IMR-90 (cell line): ENCODE measurements around the gene WDR46. TPM values are rescaled to one million over a fixed set of nuclear protein-coding genes. Genes with fewer than 3 reads are reported as not detected.

ENCODE experiments used
- ATAC-seq: fragments of 200-7000 bp; cut with Tn5 transposase; 2 replicates; pipeline ENCODE4 v1.9.1; 2020; ENCODE audit warnings: low read depth, mild to moderate bottlenecking, moderate library complexity
- BruUV-seq: library from RNA; stranded (reverse); fragments of 400-500 nt; replicated peaks from 2 replicates; lab custom pipeline; 2021; lab: Mats Ljungman, UMichigan
- CTCF ChIA-PET: fragments of 300-600 bp; formaldehyde crosslinking; extraction: SDS; loops from one replicate; lab custom pipeline; 2021; ENCODE audit warnings: antibody characterized with exemption; lab: Yijun Ruan, JAX
- POLR2A ChIA-PET: fragments of 300-600 bp; sonication (Branson Sonifier 250); formaldehyde crosslinking; loops from one replicate; lab custom pipeline; 2022; ENCODE audit warnings: antibody characterized with exemption; ENCODE audit not compliant: unreplicated experiment; lab: Charles Lee
- DNase-seq: peaks from one replicate; pipeline ENCODE4 v3.0.0; 2013
- H2AFZ ChIP-seq: replicated peaks from 2 replicates; pipeline ENCODE3; 2013; ENCODE audit warnings: low read length, mild to moderate bottlenecking; ENCODE audit not compliant: poor library complexity
- H2AK5ac ChIP-seq: 2 replicates; pipeline ENCODE4 v1.6.1; 2013; ENCODE audit warnings: low read depth, low read length, inconsistent platforms
- H2AK9ac ChIP-seq: replicated peaks from 2 replicates; pipeline ENCODE3; 2013; ENCODE audit warnings: mild to moderate bottlenecking, low read depth, low read length, moderate library complexity; ENCODE audit not compliant: poor library complexity
- H2BK120ac ChIP-seq: 2 replicates; pipeline ENCODE4 v1.6.1; 2013; ENCODE audit warnings: low read depth, low read length, inconsistent platforms
- H2BK15ac ChIP-seq: 3 replicates; pipeline ENCODE4 v1.6.1; 2013; ENCODE audit warnings: low read depth, low read length, inconsistent platforms
- H2BK20ac ChIP-seq: 2 replicates; pipeline ENCODE4 v1.6.1; 2013; ENCODE audit warnings: low read depth, mild to moderate bottlenecking, inconsistent platforms, low read length, moderate library complexity
- H2BK5ac ChIP-seq: 2 replicates; pipeline ENCODE4 v1.6.1; 2013; ENCODE audit warnings: mild to moderate bottlenecking, low read depth, low read length, inconsistent platforms; ENCODE audit not compliant: poor library complexity, severe bottlenecking
- H3K14ac ChIP-seq: replicated peaks from 2 replicates; pipeline ENCODE4 v1.6.1; 2013; ENCODE audit warnings: low read depth, low read length, inconsistent platforms
- H3K18ac ChIP-seq: 2 replicates; pipeline ENCODE4 v1.6.1; 2013; ENCODE audit warnings: low read depth, low read length, control low read depth
- H3K23ac ChIP-seq: 2 replicates; pipeline ENCODE4 v1.6.1; 2013; ENCODE audit warnings: low read depth, low read length, inconsistent platforms
- H3K27ac ChIP-seq: 2 replicates; pipeline ENCODE4 v1.5.1; 2013; ENCODE audit warnings: mild to moderate bottlenecking, control low read depth, low read length; ENCODE audit not compliant: insufficient read depth
- H3K27me3 ChIP-seq: 2 replicates; pipeline ENCODE4 v1.6.1; 2013; ENCODE audit warnings: low read length; ENCODE audit not compliant: control insufficient read depth, insufficient read depth
- H3K36me3 ChIP-seq: 2 replicates; pipeline ENCODE4 v1.6.1; 2013; ENCODE audit warnings: low read length, mixed read lengths; ENCODE audit not compliant: control insufficient read depth, insufficient read depth
- H3K4ac ChIP-seq: 2 replicates; pipeline ENCODE4 v1.6.1; 2013; ENCODE audit warnings: low read depth, low read length, inconsistent platforms
- H3K4me1 ChIP-seq: 2 replicates; pipeline ENCODE4 v1.6.1; 2013; ENCODE audit warnings: low read length, mixed read lengths; ENCODE audit not compliant: control insufficient read depth, insufficient read depth
- H3K4me2 ChIP-seq: 2 replicates; pipeline ENCODE4 v1.6.1; 2013; ENCODE audit warnings: low read depth, mild to moderate bottlenecking, control low read depth, low read length, moderate library complexity
- H3K4me3 ChIP-seq: 2 replicates; pipeline ENCODE4 v1.5.1; 2013; ENCODE audit warnings: low read depth, mild to moderate bottlenecking, control low read depth, low read length, moderate library complexity; ENCODE audit not compliant: insufficient read depth
- H3K56ac ChIP-seq: 2 replicates; pipeline ENCODE4 v1.6.1; 2013; ENCODE audit warnings: low read length, inconsistent platforms; ENCODE audit not compliant: insufficient read depth; ENCODE audit errors: extremely low read depth
- H3K79me1 ChIP-seq, 2 experiments: 2 replicates each; pipeline ENCODE4 v1.6.1; 2013; ENCODE audit warnings: low read length in 2 of 2, inconsistent platforms in 1 of 2, low read depth in 1 of 2
- H3K9ac ChIP-seq: 2 replicates; pipeline ENCODE4 v1.6.1; 2013; ENCODE audit warnings: low read depth, low read length, control low read depth
- H3K9me1 ChIP-seq: 2 replicates; pipeline ENCODE4 v1.6.1; 2013; ENCODE audit warnings: low read length, inconsistent platforms; ENCODE audit not compliant: insufficient read depth
- H3K9me3 ChIP-seq: 2 replicates; pipeline ENCODE4 v1.6.1; 2013; ENCODE audit warnings: low read length; ENCODE audit not compliant: control insufficient read depth, insufficient read depth
- H4K20me1 ChIP-seq: 2 replicates; pipeline ENCODE4 v1.6.1; 2013; ENCODE audit warnings: low read length, inconsistent platforms; ENCODE audit not compliant: insufficient read depth
- H4K5ac ChIP-seq: 2 replicates; pipeline ENCODE4 v1.6.1; 2013; ENCODE audit warnings: mild to moderate bottlenecking, low read depth, low read length, control low read depth
- H4K8ac ChIP-seq, 2 experiments: 2 replicates each; pipeline ENCODE4 v1.6.1; 2013; ENCODE audit warnings: low read depth in 2 of 2, low read length in 2 of 2, control low read depth in 1 of 2, inconsistent platforms in 1 of 2
- H4K91ac ChIP-seq: 2 replicates; pipeline ENCODE4 v1.6.1; 2013; ENCODE audit warnings: low read depth, low read length, inconsistent platforms; ENCODE audit not compliant: insufficient read depth
- NFE2L2 ChIP-seq: fragments of 150-350 bp; IDR thresholded peaks from 2 replicates; pipeline ENCODE4 v1.6.1; 2016; ENCODE audit warnings: low read depth, mild to moderate bottlenecking, low read length
- WGBS, 2 experiments: methylation state at CpG; one replicate each; pipeline versions ENCODE4 v1.1.5 to v1.1.7; 2013; ENCODE audit warnings: missing lambda C conversion rate in 2 of 2; ENCODE audit not compliant: insufficient read length in 1 of 2; ENCODE audit errors: extremely low coverage in 2 of 2; 5-methylcytosine and 5-hydroxymethylcytosine counted together
- dilution Hi-C: fragments of 300-500 bp; cut with HindIII; formaldehyde crosslinking; loops from one replicate; pipeline ENCODE4 v1.14.3; 2018; ENCODE audit warnings: low sequenced_read_pairs; ENCODE audit not compliant: unreplicated experiment
- in situ Hi-C: fragments of 300-500 bp; cut with MboI; formaldehyde crosslinking; loops from 3 replicates; pipeline ENCODE4 v1.14.3; 2019; ENCODE audit warnings: low sequenced_read_pairs, inconsistent platforms, mixed read lengths
- intact Hi-C: fragments of 100-400 bp; cut with micrococcal nuclease; formaldehyde crosslinking; loops from 2 replicates; pipeline ENCODE4 v1.10.0; 2022
- polyA plus RNA-seq, 3 experiments: library from polyadenylated mRNA; depleted of rRNA; stranded (reverse); fragments of >200 nt; gene quantifications; 2 replicates each; pipeline ENCODE4 v1.2.3, GENCODE V29; 2012; ENCODE audit warnings: low replicate concordance in 1 of 3
- total RNA-seq: library from RNA; depleted of rRNA; stranded (reverse); fragments of >200 nt; gene quantifications from 2 replicates; pipeline ENCODE4 v1.2.3, GENCODE V29; 2012

The WDR46 gene
- total and polyA plus RNA-seq, 2 of the 4 experiments (the other 2 are of a cell fraction): 73.8 to 81.6 TPM

- H4K8ac ChIP-seq: no peak overlapping the region
- no peak overlapping the region for H2BK5ac ChIP-seq
- peaks cover 4% of the 10 kb centered on the region; the same call in 1 of the 2 replicates for H3K27me3 ChIP-seq
- H2BK20ac ChIP-seq: no peak overlapping the region
- no peaks in the 10 kb centered on the region for H3K9me1 ChIP-seq
- H3K4me1 ChIP-seq: no peaks in the 10 kb centered on the region
- H3K4ac ChIP-seq: no peak overlapping the region
- ATAC-seq (no peak), DNase-seq (no peak)
- H2BK15ac ChIP-seq: no peak overlapping the region
- BruUV-seq: no TSS peak
- no peak overlapping the region for H4K91ac ChIP-seq
- ChIA-PET CTCF (no interaction called here), POLR2A (no interaction called here)
- no peak overlapping the region for H2BK120ac ChIP-seq
- peak overlapping the region; percentile 43 for H2AFZ ChIP-seq
- no peak overlapping the region for H3K18ac ChIP-seq
- intact Hi-C loops (no loop called here), dilution Hi-C loops (no loop called here), in situ Hi-C loops (no loop called here)
- H3K79me1 ChIP-seq: no peaks in the 10 kb centered on the region
- H3K4me2 ChIP-seq: no peak overlapping the region
- H4K20me1 ChIP-seq: no peaks in the 10 kb centered on the region
- H3K9me3 ChIP-seq: no peaks in the 10 kb centered on the region
- no peak overlapping the region for H3K27ac ChIP-seq
- H3K4me3 ChIP-seq: no peak overlapping the region
- no peak overlapping the region for H3K56ac ChIP-seq
- H2AK5ac ChIP-seq: no peak overlapping the region
- no peak overlapping the region for H3K14ac ChIP-seq
- H4K5ac ChIP-seq: no peak overlapping the region
- H3K36me3 ChIP-seq: no peaks in the 10 kb centered on the region
- no peak overlapping the region for H3K23ac ChIP-seq
- H2AK9ac ChIP-seq: no peak overlapping the region
- WGBS, 2 experiments: no CpG with 5 or more reads among the region's 5 CpGs
- H3K9ac ChIP-seq: no peak overlapping the region
- TF ChIP-seq NFE2L2: no peak
Observed at GRCh38 chr6:33329058-33329457, 40.0 kb upstream of the WDR46 start.
